HAP-1 (cell line): ENCODE measurements around the gene CST3.
A peak's percentile ranks its signal among the peaks of the same experiment; 100 is the strongest.

Source experiments
- DNase-seq, 2 experiments: peaks; one replicate each; pipeline ENCODE4 v3.0.0-alpha.2; 2016 to 2020; ENCODE audit warnings: low spot score in 2 of 2
- H3K27me3 ChIP-seq: fragments of 250-450 bp; sonication (Bioruptor Pico); 2 replicates; pipeline ENCODE4 v1.5.1; 2020; ENCODE audit warnings: low read depth, mild to moderate bottlenecking, moderate library complexity
- H3K36me3 ChIP-seq: fragments of 250-450 bp; sonication (Bioruptor Pico); replicated peaks from 2 replicates; pipeline ENCODE4 v1.5.1; 2020; ENCODE audit warnings: mild to moderate bottlenecking
- H3K4me1 ChIP-seq: fragments of 250-450 bp; sonication (Bioruptor Pico); 2 replicates; pipeline ENCODE4 v1.5.1; 2020; ENCODE audit warnings: mild to moderate bottlenecking
- H3K4me3 ChIP-seq: fragments of 250-450 bp; sonication (Bioruptor Pico); 2 replicates; pipeline ENCODE4 v1.5.1; 2020; ENCODE audit warnings: mild to moderate bottlenecking, moderate library complexity
- H3K9me3 ChIP-seq: fragments of 250-450 bp; sonication (Bioruptor Pico); 2 replicates; pipeline ENCODE4 v1.5.1; 2020; ENCODE audit warnings: mild to moderate bottlenecking, moderate library complexity
- in situ Hi-C: fragments of 300-500 bp; cut with MboI; formaldehyde crosslinking; loops from 3 replicates; pipeline ENCODE4 v1.14.3; 2020; ENCODE audit warnings: low sequenced_read_pairs, inconsistent platforms, mixed read lengths

The CST3 gene

GRCh38 chr20:23604306-23604705, 33.4 kb downstream of the CST3 start:
- in situ Hi-C loops = no loop called here
- DNase-seq = no peak
- H3K4me3 ChIP-seq = no peak overlapping the region
- H3K9me3 ChIP-seq = no peaks in the 10 kb centered on the region
- H3K27me3 ChIP-seq = no peaks in the 10 kb centered on the region
- no peaks in the 10 kb centered on the region; the same call in 1 of the 2 replicates for H3K4me1 ChIP-seq
- no peaks in the 10 kb centered on the region for H3K36me3 ChIP-seq

- Histone ChIP-seq H3K9me3 (no peaks in the 10 kb centered on the region), H3K4me1 (no peaks in the 10 kb centered on the region; the same call in 1 of the 2 replicates), H3K4me3 (no peak overlapping the region), H3K36me3 (no peaks in the 10 kb centered on the region), H3K27me3 (no peaks in the 10 kb centered on the region)
- in situ Hi-C loops = no loop called here
- no peak for DNase-seq
Measured at GRCh38 chr20:23603321-23603720, 34.4 kb downstream of the CST3 start.

GRCh38 chr20:23602699-23603098, 35.1 kb downstream of the CST3 start:
- Histone ChIP-seq H3K36me3 (no peaks in the 10 kb centered on the region), H3K4me3 (no peak overlapping the region), H3K9me3 (no peaks in the 10 kb centered on the region), H3K27me3 (no peaks in the 10 kb centered on the region), H3K4me1 (no peaks in the 10 kb centered on the region; the same call in 1 of the 2 replicates)
- in situ Hi-C loops = no loop called here
- DNase-seq = no peak

- Histone ChIP-seq H3K4me3 (no peak overlapping the region), H3K4me1 (peaks cover under 1% of the 10 kb centered on the region; the same call in 1 of the 2 replicates), H3K9me3 (no peaks in the 10 kb centered on the region), H3K36me3 (no peaks in the 10 kb centered on the region), H3K27me3 (no peaks in the 10 kb centered on the region)
- in situ Hi-C loops = no loop called here
- DNase-seq = no peak
Measured at GRCh38 chr20:23602241-23602640, 35.5 kb downstream of the CST3 start.

- in situ Hi-C loops = no loop called here
- peaks cover 5% of the 10 kb centered on the region for H3K4me1 ChIP-seq
- H3K4me3 ChIP-seq = no peak overlapping the region
- no peaks in the 10 kb centered on the region for H3K9me3 ChIP-seq
- no peak for DNase-seq
- no peaks in the 10 kb centered on the region for H3K27me3 ChIP-seq
- no peaks in the 10 kb centered on the region for H3K36me3 ChIP-seq
Measured at GRCh38 chr20:23601715-23602114, 36.0 kb downstream of the CST3 start.

- peaks cover 12% of the 10 kb centered on the region for H3K4me1 ChIP-seq
- in situ Hi-C loops = no loop called here
- no peaks in the 10 kb centered on the region for H3K36me3 ChIP-seq
- no peak overlapping the region for H3K4me3 ChIP-seq
- H3K9me3 ChIP-seq = no peaks in the 10 kb centered on the region
- no peak for DNase-seq
- no peaks in the 10 kb centered on the region for H3K27me3 ChIP-seq
Measured at GRCh38 chr20:23598481-23598880, 39.3 kb downstream of the CST3 start.

GRCh38 chr20:23596579-23597250, 41.0 kb downstream of the CST3 start:
- Histone ChIP-seq H3K4me3 (no peak overlapping the region), H3K9me3 (no peaks in the 10 kb centered on the region), H3K36me3 (no peaks in the 10 kb centered on the region), H3K27me3 (no peaks in the 10 kb centered on the region), H3K4me1 (peaks cover 12% of the 10 kb centered on the region)
- in situ Hi-C loops = no loop called here
- DNase-seq = peak in 1 of 2 experiments; percentile 30

- no peaks in the 10 kb centered on the region for H3K36me3 ChIP-seq
- no peak overlapping the region for H3K4me3 ChIP-seq
- H3K9me3 ChIP-seq = no peaks in the 10 kb centered on the region
- H3K27me3 ChIP-seq = no peaks in the 10 kb centered on the region
- DNase-seq = no peak
- in situ Hi-C loops = no loop called here
- H3K4me1 ChIP-seq = peaks cover 12% of the 10 kb centered on the region
Measured at GRCh38 chr20:23595941-23596340, 41.8 kb downstream of the CST3 start.

GRCh38 chr20:23588434-23589403, 49.0 kb downstream of the CST3 start:
- H3K4me1 ChIP-seq = no peaks in the 10 kb centered on the region
- no peak overlapping the region for H3K4me3 ChIP-seq
- no peaks in the 10 kb centered on the region for H3K27me3 ChIP-seq
- no peak for DNase-seq
- H3K9me3 ChIP-seq = no peaks in the 10 kb centered on the region
- in situ Hi-C loops = no loop called here
- no peaks in the 10 kb centered on the region for H3K36me3 ChIP-seq

GRCh38 chr20:23587631-23588030, 50.1 kb downstream of the CST3 start:
- H3K4me1 ChIP-seq = no peaks in the 10 kb centered on the region
- H3K4me3 ChIP-seq = no peak overlapping the region
- H3K36me3 ChIP-seq = no peaks in the 10 kb centered on the region
- in situ Hi-C loops = no loop called here
- no peak for DNase-seq
- H3K27me3 ChIP-seq = no peaks in the 10 kb centered on the region
- no peaks in the 10 kb centered on the region for H3K9me3 ChIP-seq

GRCh38 chr20:23586735-23587525, 50.8 kb downstream of the CST3 start:
- no peak for DNase-seq
- Histone ChIP-seq H3K27me3 (no peaks in the 10 kb centered on the region), H3K4me3 (no peak overlapping the region), H3K36me3 (no peaks in the 10 kb centered on the region), H3K4me1 (no peaks in the 10 kb centered on the region), H3K9me3 (no peaks in the 10 kb centered on the region)
- in situ Hi-C loops = no loop called here

GRCh38 chr20:23585808-23586734, 51.7 kb downstream of the CST3 start:
- H3K27me3 ChIP-seq = no peaks in the 10 kb centered on the region
- no peaks in the 10 kb centered on the region for H3K9me3 ChIP-seq
- no peaks in the 10 kb centered on the region for H3K36me3 ChIP-seq
- DNase-seq = no peak
- in situ Hi-C loops = no loop called here
- H3K4me3 ChIP-seq = no peak overlapping the region
- H3K4me1 ChIP-seq = no peaks in the 10 kb centered on the region

- in situ Hi-C loops = no loop called here
- Histone ChIP-seq H3K36me3 (no peaks in the 10 kb centered on the region), H3K4me1 (no peaks in the 10 kb centered on the region), H3K9me3 (no peaks in the 10 kb centered on the region), H3K4me3 (no peak overlapping the region), H3K27me3 (no peaks in the 10 kb centered on the region)
- no peak for DNase-seq
Measured at GRCh38 chr20:23585449-23585807, 52.3 kb downstream of the CST3 start.
